ENCODE results near the gene SLC7A9. TPM values are rescaled to one million over a fixed set of nuclear protein-coding genes. Genes with fewer than 3 reads are reported as not detected.

Gene SLC7A9
- total RNA-seq, 2 experiments from 2014 or later = not detected

DNA sequence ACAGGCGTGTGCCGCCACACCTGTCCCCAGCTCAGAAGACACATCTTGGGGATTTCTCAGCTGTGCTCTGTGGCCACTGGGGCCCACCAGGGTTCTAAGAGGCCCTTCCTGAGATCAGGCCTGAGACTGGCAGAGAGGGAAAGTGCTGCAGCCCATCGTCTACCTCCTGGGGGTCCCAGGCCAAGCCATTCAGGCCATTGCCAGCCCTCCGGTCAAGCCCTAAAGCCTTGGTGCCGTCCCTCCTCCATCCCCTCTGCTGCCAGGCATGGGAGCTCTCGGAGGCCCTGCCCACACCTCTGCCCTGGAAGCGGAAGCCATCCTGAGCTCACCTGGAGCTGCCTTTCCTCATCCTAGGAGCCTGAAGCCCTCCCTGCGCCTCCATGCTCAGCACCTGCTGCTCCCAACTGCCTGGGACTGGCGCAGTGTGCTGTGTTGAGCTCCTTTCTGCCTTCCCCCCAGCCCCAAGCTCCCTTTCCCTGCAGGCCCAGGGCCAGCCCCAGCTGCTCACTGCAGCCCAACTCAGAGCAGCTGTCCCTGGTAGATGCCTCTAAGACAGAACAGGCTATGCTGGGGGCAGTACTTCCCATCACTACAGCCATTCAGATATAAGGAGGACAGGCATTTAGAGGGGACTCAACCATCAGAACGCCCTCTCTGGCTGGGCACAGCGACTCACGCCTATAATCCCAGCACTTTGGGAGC is 2.9 kb downstream of the SLC7A9 start:
- H3K4me3 Mint-ChIP-seq = no peak overlapping the region
- no peaks in the 10 kb centered on the region for H3K36me3 Mint-ChIP-seq (ENCODE audit: low read depth)
- DNase-seq = no peak
- no peak overlapping the region for H3K27ac Mint-ChIP-seq
- ATAC-seq = no peak
- H3K9me3 Mint-ChIP-seq = no peaks in the 10 kb centered on the region
- TF ChIP-seq, protein P1, sequence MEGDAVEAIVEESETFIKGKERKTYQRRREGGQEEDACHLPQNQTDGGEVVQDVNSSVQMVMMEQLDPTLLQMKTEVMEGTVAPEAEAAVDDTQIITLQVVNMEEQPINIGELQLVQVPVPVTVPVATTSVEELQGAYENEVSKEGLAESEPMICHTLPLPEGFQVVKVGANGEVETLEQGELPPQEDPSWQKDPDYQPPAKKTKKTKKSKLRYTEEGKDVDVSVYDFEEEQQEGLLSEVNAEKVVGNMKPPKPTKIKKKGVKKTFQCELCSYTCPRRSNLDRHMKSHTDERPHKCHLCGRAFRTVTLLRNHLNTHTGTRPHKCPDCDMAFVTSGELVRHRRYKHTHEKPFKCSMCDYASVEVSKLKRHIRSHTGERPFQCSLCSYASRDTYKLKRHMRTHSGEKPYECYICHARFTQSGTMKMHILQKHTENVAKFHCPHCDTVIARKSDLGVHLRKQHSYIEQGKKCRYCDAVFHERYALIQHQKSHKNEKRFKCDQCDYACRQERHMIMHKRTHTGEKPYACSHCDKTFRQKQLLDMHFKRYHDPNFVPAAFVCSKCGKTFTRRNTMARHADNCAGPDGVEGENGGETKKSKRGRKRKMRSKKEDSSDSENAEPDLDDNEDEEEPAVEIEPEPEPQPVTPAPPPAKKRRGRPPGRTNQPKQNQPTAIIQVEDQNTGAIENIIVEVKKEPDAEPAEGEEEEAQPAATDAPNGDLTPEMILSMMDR (IDR thresholded peaks at IDR 0.05) = no peak
- H3K4me1 Mint-ChIP-seq (ENCODE audit: low read depth) = no peaks in the 10 kb centered on the region
- intact Hi-C loops (cut with micrococcal nuclease) = no loop called here
- POLR2A ChIA-PET = no interaction called here
- CTCF ChIA-PET = no interaction called here
- no peaks in the 10 kb centered on the region for H3K27me3 Mint-ChIP-seq

- ChIA-PET POLR2A (no interaction called here), CTCF (no interaction called here)
- no peaks in the 10 kb centered on the region for H3K9me3 Mint-ChIP-seq
- no peaks in the 10 kb centered on the region for H3K4me1 Mint-ChIP-seq (ENCODE audit: low read depth)
- TF ChIP-seq, protein P1 (IDR thresholded peaks at IDR 0.05) = no peak
- H3K4me3 Mint-ChIP-seq = no peak overlapping the region
- no peaks in the 10 kb centered on the region for H3K27me3 Mint-ChIP-seq
- no peaks in the 10 kb centered on the region for H3K36me3 Mint-ChIP-seq (ENCODE audit: low read depth)
- no peak overlapping the region for H3K27ac Mint-ChIP-seq
- ATAC-seq (no peak), DNase-seq (no peak)
- intact Hi-C loops (cut with micrococcal nuclease) = no loop called here
Observed at GRCh38 chr19:32866061-32866460, 3.5 kb downstream of the SLC7A9 start.

- Mint-ChIP-seq H3K4me3 (no peak overlapping the region), H3K4me1 (ENCODE audit: low read depth) (no peaks in the 10 kb centered on the region), H3K27ac (no peak overlapping the region), H3K9me3 (no peaks in the 10 kb centered on the region), H3K27me3 (no peaks in the 10 kb centered on the region), H3K36me3 (ENCODE audit: low read depth) (no peaks in the 10 kb centered on the region)
- intact Hi-C loops (cut with micrococcal nuclease) = no loop called here
- ATAC-seq (no peak), DNase-seq (no peak)
- CTCF ChIA-PET = no interaction called here
- POLR2A ChIA-PET = interaction anchor here (0.6 kb wide), 1 partner anchor 19 kb away, joined by 3 read pairs; no protein-coding TSS in a partner anchor
- TF ChIP-seq, protein P1 (IDR thresholded peaks at IDR 0.05) = no peak
Observed at GRCh38 chr19:32865326-32865725, 4.2 kb downstream of the SLC7A9 start.

- CTCF ChIA-PET = no interaction called here
- no peaks in the 10 kb centered on the region for H3K36me3 Mint-ChIP-seq (ENCODE audit: low read depth)
- no peaks in the 10 kb centered on the region for H3K27me3 Mint-ChIP-seq
- TF ChIP-seq, protein P1 (IDR thresholded peaks at IDR 0.05) = no peak
- H3K9me3 Mint-ChIP-seq = no peaks in the 10 kb centered on the region
- no peaks in the 10 kb centered on the region for H3K4me1 Mint-ChIP-seq (ENCODE audit: low read depth)
- no peak overlapping the region for H3K27ac Mint-ChIP-seq
- intact Hi-C loops (cut with micrococcal nuclease) = no loop called here
- POLR2A ChIA-PET = no interaction called here
- no peak for ATAC-seq
- no peak overlapping the region for H3K4me3 Mint-ChIP-seq
- DNase-seq = no peak
Observed at GRCh38 chr19:32864318-32865007, 5.1 kb downstream of the SLC7A9 start.

GRCh38 chr19:32863841-32864240 is 5.7 kb downstream of the SLC7A9 start:
- Mint-ChIP-seq H3K4me3 (no peak overlapping the region), H3K4me1 (ENCODE audit: low read depth) (no peaks in the 10 kb centered on the region), H3K27me3 (no peaks in the 10 kb centered on the region), H3K27ac (no peak overlapping the region), H3K9me3 (no peaks in the 10 kb centered on the region), H3K36me3 (ENCODE audit: low read depth) (no peaks in the 10 kb centered on the region)
- TF ChIP-seq, protein P1 (IDR thresholded peaks at IDR 0.05) = no peak
- ATAC-seq (no peak), DNase-seq (no peak)
- ChIA-PET POLR2A (no interaction called here), CTCF (no interaction called here)
- intact Hi-C loops (cut with micrococcal nuclease) = no loop called here
